GM19238 (cell line): ENCODE data around the gene PARD3B.
"Not testable (repeated sequence)": the region's sequence is repeated elsewhere in the genome, so short reads cannot be mapped to it uniquely, and the experiment has no call there.

ENCODE experiments used
- DNase-seq: peaks from one replicate; pipeline ENCODE4 v3.0.0; 2011; ENCODE audit warnings: low spot score; ENCODE audit not compliant: insufficient read length

PARD3B gene

GRCh38 chr2:205188239-205189138, 643.2 kb downstream of the PARD3B start:
- no peak for DNase-seq

- no peak for DNase-seq
Observed at GRCh38 chr2:205189301-205189700, 644.0 kb downstream of the PARD3B start.

- DNase-seq = no peak
Observed at GRCh38 chr2:205190528-205190927, 645.3 kb downstream of the PARD3B start.

GRCh38 chr2:205193125-205193835, 648.0 kb downstream of the PARD3B start:
- DNase-seq = no peak

- DNase-seq = no peak
Observed at GRCh38 chr2:205193836-205194228, 648.6 kb downstream of the PARD3B start.

- DNase-seq = no peak
Observed at GRCh38 chr2:205197468-205198139, 652.3 kb downstream of the PARD3B start.

- no peak for DNase-seq
Observed at GRCh38 chr2:205198140-205198525, 652.9 kb downstream of the PARD3B start.

- no peak for DNase-seq
Observed at GRCh38 chr2:205199165-205199850, 654.0 kb downstream of the PARD3B start.

GRCh38 chr2:205210494-205210893, 665.2 kb downstream of the PARD3B start:
- DNase-seq = no peak

GRCh38 chr2:205212357-205212756, 667.1 kb downstream of the PARD3B start:
- no peak for DNase-seq

- no peak for DNase-seq
Observed at GRCh38 chr2:205216092-205216491, 670.8 kb downstream of the PARD3B start.

- DNase-seq = no peak
Observed at GRCh38 chr2:205216580-205216979, 671.3 kb downstream of the PARD3B start.

GRCh38 chr2:205217004-205217403, 671.7 kb downstream of the PARD3B start:
- DNase-seq = no peak

GRCh38 chr2:205218056-205218455, 672.8 kb downstream of the PARD3B start:
- DNase-seq = no peak

- DNase-seq = not testable (repeated sequence)
Observed at GRCh38 chr2:205218816-205219215, 673.5 kb downstream of the PARD3B start.

- no peak for DNase-seq
Observed at GRCh38 chr2:205220559-205220958, 675.3 kb downstream of the PARD3B start.

GRCh38 chr2:205232086-205232485, 686.8 kb downstream of the PARD3B start:
- no peak for DNase-seq

- DNase-seq = no peak
Observed at GRCh38 chr2:205235434-205235833, 690.2 kb downstream of the PARD3B start.

- DNase-seq = no peak
Observed at GRCh38 chr2:205237524-205237923, 692.2 kb downstream of the PARD3B start.

GRCh38 chr2:205245001-205245400, 699.7 kb downstream of the PARD3B start:
- no peak for DNase-seq

- no peak for DNase-seq
Observed at GRCh38 chr2:205245652-205246051, 700.4 kb downstream of the PARD3B start.
